A549 (cell line): ENCODE results near the gene ADPRS. TPM values are rescaled to one million over a fixed set of nuclear protein-coding genes. Genes with fewer than 3 reads are reported as not detected.

Source experiments
- ATAC-seq, 2 experiments: fragments of 200-7000 bp in 1 of 2; fragments of >200 bp in 1 of 2; cut with Nextera tagmentation in 1 of 2; cut with Tn5 transposase in 1 of 2; 3 replicates each; pipeline versions ENCODE4 v1.8.0 to v1.9.1; 2018 to 2020; ENCODE audit warnings: mild to moderate bottlenecking in 1 of 2, moderate library complexity in 1 of 2
- CTCF ChIA-PET: fragments of 300-600 bp; sonication (Branson Sonifier 250); formaldehyde crosslinking; extraction: SDS; loops from one replicate; lab custom pipeline; 2021; ENCODE audit warnings: antibody characterized with exemption, inconsistent platforms; lab: Yijun Ruan, JAX
- POLR2A ChIA-PET: fragments of 350-600 bp; formaldehyde crosslinking; extraction: SDS; loops from one replicate; lab custom pipeline; 2021; ENCODE audit warnings: antibody characterized with exemption, inconsistent platforms; lab: Yijun Ruan, JAX
- DNase-seq, 2 experiments: peaks; one replicate each; pipeline versions ENCODE4 v3.0.0 to v3.0.0-alpha.2; 2011 to 2016; ENCODE audit warnings: low read depth in 1 of 2, low spot score in 1 of 2
- FAIRE-seq: peaks from 2 replicates; lab custom pipeline; 2011; peaks lifted over from hg19 to GRCh38; lab: Jason Lieb, UNC
- H3K27ac ChIP-seq, 2 experiments: fragments of >200 bp; sonication (Bioruptor Twin); formaldehyde crosslinking; 3 replicates each; pipeline ENCODE4 v1.5.1; 2016 to 2017
- H3K4me1 ChIP-seq: fragments of >200 bp; sonication (Bioruptor Twin); formaldehyde crosslinking; 3 replicates; pipeline ENCODE4 v1.6.1; 2016
- H3K4me2 ChIP-seq: fragments of >200 bp; sonication (Bioruptor Twin); formaldehyde crosslinking; 3 replicates; pipeline ENCODE4 v1.6.1; 2016
- H3K4me3 ChIP-seq: fragments of >200 bp; sonication (Bioruptor Twin); formaldehyde crosslinking; 3 replicates; pipeline ENCODE4 v1.5.1; 2016
- H3K9me3 ChIP-seq: fragments of >200 bp; sonication (Bioruptor Twin); formaldehyde crosslinking; 3 replicates; pipeline ENCODE4 v1.6.1; 2016
- CBX2 ChIP-seq: fragments of 200-600 bp; sonication (generic); IDR thresholded peaks from 2 replicates; pipeline ENCODE4 v1.6.1; 2016; ENCODE audit warnings: low read depth, mild to moderate bottlenecking, borderline replicate concordance
- CHD4 ChIP-seq: fragments of 200-600 bp; sonication (generic); IDR thresholded peaks from 2 replicates; pipeline ENCODE4 v1.6.1; 2016; ENCODE audit warnings: antibody characterized with exemption, mild to moderate bottlenecking, borderline replicate concordance
- EHMT2 ChIP-seq: fragments of 200-600 bp; sonication (generic); IDR thresholded peaks from 2 replicates; pipeline ENCODE4 v1.6.1; 2016; ENCODE audit warnings: antibody characterized with exemption, low read depth, mild to moderate bottlenecking, moderate library complexity
- ESRRA ChIP-seq: fragments of 150-350 bp; IDR thresholded peaks from 2 replicates; pipeline ENCODE4 v1.6.1; 2014; ENCODE audit warnings: mild to moderate bottlenecking, low read length, borderline replicate concordance
- FOXS1 ChIP-seq: fragments of 250-450 bp; sonication (Bioruptor Pico); IDR thresholded peaks from 2 replicates; pipeline ENCODE4 v1.5.0; 2020; ENCODE audit warnings: mild to moderate bottlenecking, moderate library complexity
- GATA3 ChIP-seq: IDR thresholded peaks from 2 replicates; pipeline ENCODE4 v1.6.1; 2012; ENCODE audit warnings: borderline replicate concordance
- HOXA7 ChIP-seq: fragments of 250-450 bp; sonication (Bioruptor Pico); IDR thresholded peaks from 2 replicates; pipeline ENCODE4 v1.5.0; 2020; ENCODE audit warnings: mild to moderate bottlenecking, moderate library complexity
- HOXB13 ChIP-seq: fragments of 250-450 bp; sonication (Bioruptor Pico); IDR thresholded peaks from 2 replicates; pipeline ENCODE4 v1.5.0; 2020; ENCODE audit warnings: low read depth, mild to moderate bottlenecking, moderate library complexity
- HOXB5 ChIP-seq: fragments of 250-450 bp; sonication (Bioruptor Pico); IDR thresholded peaks from 2 replicates; pipeline ENCODE4 v1.5.0; 2020; ENCODE audit warnings: mild to moderate bottlenecking, moderate library complexity
- JUN ChIP-seq, 2 experiments: fragments of >200 bp; sonication (Bioruptor Twin); formaldehyde crosslinking; IDR thresholded peaks; 2 replicates in 1 of 2; 3 replicates in 1 of 2; pipeline ENCODE4 v1.6.1; 2016 to 2017
- KDM1A ChIP-seq: fragments of 200-600 bp; sonication (generic); IDR thresholded peaks from 2 replicates; pipeline ENCODE4 v1.6.1; 2016; ENCODE audit warnings: low read depth, mild to moderate bottlenecking
- MAFK ChIP-seq: fragments of 450-650 bp; IDR thresholded peaks from 2 replicates; pipeline ENCODE4 v1.6.1; 2014; ENCODE audit not compliant: partially characterized antibody
- MAZ ChIP-seq: fragments of 150-350 bp; IDR thresholded peaks from 2 replicates; pipeline ENCODE4 v1.6.1; 2014; ENCODE audit warnings: antibody characterized with exemption, low read depth, low read length, borderline replicate concordance
- NFE2L2 ChIP-seq: fragments of 150-350 bp; conservative IDR thresholded peaks from 2 replicates; pipeline ENCODE4 v1.6.1; 2014; ENCODE audit warnings: low read length
- NPAS2 ChIP-seq: fragments of 250-450 bp; sonication (Bioruptor Pico); IDR thresholded peaks from 2 replicates; pipeline ENCODE4 v1.8.0; 2022; ENCODE audit warnings: mild to moderate bottlenecking, moderate library complexity, borderline replicate concordance
- NR3C1 ChIP-seq: fragments of >200 bp; sonication (Bioruptor Twin); formaldehyde crosslinking; IDR thresholded peaks from 3 replicates; pipeline ENCODE4 v1.6.1; 2017
- PHF8 ChIP-seq: fragments of 200-600 bp; sonication (generic); IDR thresholded peaks from 2 replicates; pipeline ENCODE4 v1.6.1; 2016; ENCODE audit warnings: low read depth, mild to moderate bottlenecking, antibody characterized with exemption, moderate library complexity, borderline replicate concordance
- POLR2A ChIP-seq: IDR thresholded peaks from 2 replicates; pipeline ENCODE4 v1.6.1; 2012; ENCODE audit warnings: mild to moderate bottlenecking, low read length
- RARB ChIP-seq: fragments of 250-450 bp; sonication (Bioruptor Pico); IDR thresholded peaks from 2 replicates; pipeline ENCODE4 v1.8.0; 2021; ENCODE audit warnings: mild to moderate bottlenecking, moderate library complexity
- RFX5 ChIP-seq: fragments of 450-650 bp; IDR thresholded peaks from 2 replicates; pipeline ENCODE4 v1.7.1; 2014; ENCODE audit warnings: antibody characterized with exemption, mild to moderate bottlenecking, moderate library complexity
- TP53 ChIP-seq: fragments of 250-450 bp; sonication (Bioruptor Pico); IDR thresholded peaks from 2 replicates; pipeline ENCODE4 v1.5.0; 2021; ENCODE audit warnings: mild to moderate bottlenecking, moderate library complexity
- ZC3H11A ChIP-seq: fragments of 450-650 bp; IDR thresholded peaks from 2 replicates; pipeline ENCODE4 v1.6.1; 2014; ENCODE audit warnings: antibody characterized with exemption, mild to moderate bottlenecking
- ZFP36 ChIP-seq: fragments of 450-650 bp; IDR thresholded peaks from 2 replicates; pipeline ENCODE4 v1.6.1; 2014; ENCODE audit warnings: borderline replicate concordance; ENCODE audit not compliant: partially characterized antibody
- ZNF302 ChIP-seq: fragments of 250-450 bp; sonication (Bioruptor Pico); IDR thresholded peaks from 2 replicates; pipeline ENCODE4 v1.9.0; 2021; ENCODE audit warnings: inconsistent platforms, mild to moderate bottlenecking, moderate library complexity
- ZSCAN20 ChIP-seq: fragments of 250-450 bp; sonication (Bioruptor Pico); IDR thresholded peaks from 2 replicates; pipeline ENCODE4 v1.8.0; 2022; ENCODE audit warnings: mild to moderate bottlenecking, moderate library complexity
- WGBS: methylation state at CpG from one replicate; pipeline ENCODE4 v1.1.6; 2017; ENCODE audit errors: missing lambda C conversion rate; 5-methylcytosine and 5-hydroxymethylcytosine counted together
- polyA plus RNA-seq, 4 experiments: library from polyadenylated mRNA; depleted of rRNA in 3 of 4; stranded (reverse); fragments of >200 nt; fragmentation: RNase III in 1 of 4; extraction: RNeasy Plus Mini Kit Qiagen cat#74134 plus additional on column Dnase treatment in 1 of 4; gene quantifications; 2 replicates in 3 of 4; 3 replicates in 1 of 4; pipeline ENCODE4 v1.2.3, GENCODE V29; 2011 to 2017
- TF ChIP-seq, protein P1 (sequence below): fragments of >200 bp; sonication (Bioruptor Twin); formaldehyde crosslinking; IDR thresholded peaks from 3 replicates; pipeline ENCODE4 v1.5.1; 2016
- TF ChIP-seq, protein P2 (sequence below): fragments of 150-350 bp; IDR thresholded peaks from 2 replicates; pipeline ENCODE4 v1.6.1; 2014; ENCODE audit warnings: low read depth, mild to moderate bottlenecking, low read length
- TF ChIP-seq, protein P3 (sequence below): fragments of >200 bp; sonication (Bioruptor Twin); formaldehyde crosslinking; IDR thresholded peaks from 3 replicates; pipeline ENCODE4 v1.6.1; 2016
- TF ChIP-seq, protein P4 (sequence below): IDR thresholded peaks from 2 replicates; pipeline ENCODE4 v1.6.1; 2012

The ADPRS gene
- polyA plus RNA-seq, 2 of the 4 experiments (the other 2 are of a cell fraction) = 14.6 to 15.2 TPM

DNA sequence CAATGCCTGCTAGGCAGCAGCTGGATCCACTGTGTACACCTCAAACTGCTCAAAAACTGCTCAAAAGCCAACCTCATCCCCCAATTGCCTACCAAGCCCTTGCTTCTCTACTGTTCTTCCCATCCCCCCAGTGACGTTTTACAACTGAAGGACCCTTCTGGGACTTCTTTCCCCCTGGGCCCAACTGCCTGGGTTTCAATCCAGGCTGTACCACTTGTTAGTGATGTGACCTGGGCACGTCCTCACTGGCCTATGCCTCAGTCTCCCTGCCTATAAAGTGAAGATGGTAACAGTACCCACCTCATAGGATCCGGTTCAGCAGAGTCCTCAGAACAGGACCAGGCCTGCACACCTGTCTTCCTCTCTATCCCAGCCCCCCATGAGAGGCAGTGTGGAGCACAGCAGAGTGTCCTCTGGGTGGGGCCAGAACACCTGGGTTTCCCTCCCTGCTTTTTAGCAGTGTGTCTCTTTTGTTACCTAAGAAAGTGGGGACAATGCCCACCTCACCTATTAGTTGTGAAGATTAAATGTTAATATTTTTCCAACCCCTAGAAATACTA, 6.7 kb upstream of the ADPRS start:
- no peak overlapping the region for H3K4me3 ChIP-seq
- TF ChIP-seq ZSCAN20 (no peak), MAZ (no peak), GATA3 (no peak), HOXA7 (CRISPR knock-in tag) (no peak), HOXB13 (CRISPR knock-in tag) (no peak), NPAS2 (CRISPR knock-in tag) (no peak), ZNF302 (CRISPR knock-in tag) (no peak), CBX2 (no peak), MAFK (no peak), ZC3H11A (no peak), HOXB5 (CRISPR knock-in tag) (no peak), PHF8 (no peak), EHMT2 (no peak), TP53 (CRISPR knock-in tag) (no peak)
- TF ChIP-seq, protein P1, sequence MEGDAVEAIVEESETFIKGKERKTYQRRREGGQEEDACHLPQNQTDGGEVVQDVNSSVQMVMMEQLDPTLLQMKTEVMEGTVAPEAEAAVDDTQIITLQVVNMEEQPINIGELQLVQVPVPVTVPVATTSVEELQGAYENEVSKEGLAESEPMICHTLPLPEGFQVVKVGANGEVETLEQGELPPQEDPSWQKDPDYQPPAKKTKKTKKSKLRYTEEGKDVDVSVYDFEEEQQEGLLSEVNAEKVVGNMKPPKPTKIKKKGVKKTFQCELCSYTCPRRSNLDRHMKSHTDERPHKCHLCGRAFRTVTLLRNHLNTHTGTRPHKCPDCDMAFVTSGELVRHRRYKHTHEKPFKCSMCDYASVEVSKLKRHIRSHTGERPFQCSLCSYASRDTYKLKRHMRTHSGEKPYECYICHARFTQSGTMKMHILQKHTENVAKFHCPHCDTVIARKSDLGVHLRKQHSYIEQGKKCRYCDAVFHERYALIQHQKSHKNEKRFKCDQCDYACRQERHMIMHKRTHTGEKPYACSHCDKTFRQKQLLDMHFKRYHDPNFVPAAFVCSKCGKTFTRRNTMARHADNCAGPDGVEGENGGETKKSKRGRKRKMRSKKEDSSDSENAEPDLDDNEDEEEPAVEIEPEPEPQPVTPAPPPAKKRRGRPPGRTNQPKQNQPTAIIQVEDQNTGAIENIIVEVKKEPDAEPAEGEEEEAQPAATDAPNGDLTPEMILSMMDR = no peak
- TF ChIP-seq, protein P2, sequence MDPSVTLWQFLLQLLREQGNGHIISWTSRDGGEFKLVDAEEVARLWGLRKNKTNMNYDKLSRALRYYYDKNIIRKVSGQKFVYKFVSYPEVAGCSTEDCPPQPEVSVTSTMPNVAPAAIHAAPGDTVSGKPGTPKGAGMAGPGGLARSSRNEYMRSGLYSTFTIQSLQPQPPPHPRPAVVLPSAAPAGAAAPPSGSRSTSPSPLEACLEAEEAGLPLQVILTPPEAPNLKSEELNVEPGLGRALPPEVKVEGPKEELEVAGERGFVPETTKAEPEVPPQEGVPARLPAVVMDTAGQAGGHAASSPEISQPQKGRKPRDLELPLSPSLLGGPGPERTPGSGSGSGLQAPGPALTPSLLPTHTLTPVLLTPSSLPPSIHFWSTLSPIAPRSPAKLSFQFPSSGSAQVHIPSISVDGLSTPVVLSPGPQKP = no peak
- ChIA-PET POLR2A (no interaction called here), CTCF (no interaction called here)
- 30% methylated on average over 3 of the region's 3 CpGs for WGBS
- H3K9me3 ChIP-seq = no peaks in the 10 kb centered on the region
- DNase-seq = no peak
- H3K4me2 ChIP-seq = no peak overlapping the region
- H3K4me1 ChIP-seq = no peaks in the 10 kb centered on the region
- ATAC-seq = no peak
- no peak for FAIRE-seq
- no peak overlapping the region for H3K27ac ChIP-seq

DNA sequence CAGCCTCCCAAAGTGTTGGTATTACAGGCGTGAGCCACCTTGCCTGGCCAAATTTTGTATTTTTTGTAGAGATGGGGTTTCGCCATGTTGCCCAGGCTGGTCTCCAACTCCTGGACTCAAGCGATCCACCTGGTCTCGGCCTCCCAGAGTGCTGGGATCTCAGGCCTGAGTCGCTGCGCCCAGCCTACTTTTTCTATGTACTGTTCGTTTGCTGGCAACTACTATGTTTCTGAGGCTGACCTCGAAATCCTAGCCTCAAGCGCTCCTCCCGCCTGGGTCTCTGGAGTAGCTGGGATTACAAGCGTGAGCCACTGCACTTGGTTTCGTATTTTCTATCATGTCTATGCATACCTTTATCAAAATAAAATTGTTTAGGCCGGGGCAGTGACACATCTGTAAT, 5.5 kb upstream of the ADPRS start:
- Histone ChIP-seq H3K4me2 (no peak overlapping the region), H3K9me3 (no peaks in the 10 kb centered on the region), H3K27ac (no peak overlapping the region), H3K4me3 (no peak overlapping the region), H3K4me1 (no peaks in the 10 kb centered on the region)
- no peak for FAIRE-seq
- ChIA-PET POLR2A (no interaction called here), CTCF (interaction anchor here (0.9 kb wide), 1 partner anchor 151 kb away, joined by 3 read pairs; no protein-coding TSS in a partner anchor)
- no peak for DNase-seq
- TF ChIP-seq JUN (IDR thresholded peaks at IDR 0.05) (no peak), NR3C1 (no peak), MAZ (no peak), CHD4 (no peak), RARB (no peak), ESRRA (no peak), NFE2L2 (no peak), KDM1A (no peak), RFX5 (no peak), ZFP36 (no peak), FOXS1 (CRISPR knock-in tag) (no peak), POLR2A (no peak), PHF8 (no peak)
- TF ChIP-seq, protein P3, sequence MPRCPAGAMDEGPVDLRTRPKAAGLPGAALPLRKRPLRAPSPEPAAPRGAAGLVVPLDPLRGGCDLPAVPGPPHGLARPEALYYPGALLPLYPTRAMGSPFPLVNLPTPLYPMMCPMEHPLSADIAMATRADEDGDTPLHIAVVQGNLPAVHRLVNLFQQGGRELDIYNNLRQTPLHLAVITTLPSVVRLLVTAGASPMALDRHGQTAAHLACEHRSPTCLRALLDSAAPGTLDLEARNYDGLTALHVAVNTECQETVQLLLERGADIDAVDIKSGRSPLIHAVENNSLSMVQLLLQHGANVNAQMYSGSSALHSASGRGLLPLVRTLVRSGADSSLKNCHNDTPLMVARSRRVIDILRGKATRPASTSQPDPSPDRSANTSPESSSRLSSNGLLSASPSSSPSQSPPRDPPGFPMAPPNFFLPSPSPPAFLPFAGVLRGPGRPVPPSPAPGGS = no peak
- TF ChIP-seq, protein P4, sequence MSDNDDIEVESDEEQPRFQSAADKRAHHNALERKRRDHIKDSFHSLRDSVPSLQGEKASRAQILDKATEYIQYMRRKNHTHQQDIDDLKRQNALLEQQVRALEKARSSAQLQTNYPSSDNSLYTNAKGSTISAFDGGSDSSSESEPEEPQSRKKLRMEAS = no peak
- ATAC-seq = no peak
- 73% methylated on average over 13 of the region's 13 CpGs for WGBS
